Type B pancreatic cell (in vitro differentiated cells): ENCODE data around the gene PRKG1. TPM values are rescaled to one million over a fixed set of nuclear protein-coding genes. Genes with fewer than 3 reads are reported as not detected.

ENCODE experiments used
- DNase-seq: peaks from one replicate; pipeline ENCODE4 v3.0.0; 2021; ENCODE audit warnings: mixed read lengths; ENCODE audit not compliant: unreplicated experiment; ENCODE audit errors: extremely low spot score
- H3K27ac Mint-ChIP-seq: 2 replicates; pipeline ENCODE4 v1.8.0; 2021; ENCODE audit warnings: mild to moderate bottlenecking, mixed read lengths
- H3K27me3 Mint-ChIP-seq: 2 replicates; pipeline ENCODE4 v1.8.0; 2021; ENCODE audit warnings: mixed read lengths
- H3K36me3 Mint-ChIP-seq: 2 replicates; pipeline ENCODE4 v1.8.0; 2021; ENCODE audit warnings: mixed read lengths
- H3K4me1 Mint-ChIP-seq: one replicate; pipeline ENCODE4 v1.8.0; 2021; ENCODE audit warnings: mixed read lengths; ENCODE audit not compliant: unreplicated experiment
- H3K4me3 Mint-ChIP-seq: 2 replicates; pipeline ENCODE4 v1.8.0; 2021; ENCODE audit warnings: mild to moderate bottlenecking, mixed read lengths
- H3K9me3 Mint-ChIP-seq: 2 replicates; pipeline ENCODE4 v1.8.0; 2021; ENCODE audit warnings: mixed read lengths
- total RNA-seq: library from RNA; stranded (reverse); gene quantifications from 2 replicates; pipeline ENCODE4 v1.2.1, GENCODE V29; 2021; ENCODE audit warnings: low replicate concordance
- TF ChIP-seq, protein P1 (sequence below): fragments of 200-600 bp; sonication (generic); conservative IDR thresholded peaks from 2 replicates; pipeline ENCODE4 v1.5.0; 2021; ENCODE audit warnings: antibody characterized with exemption, mild to moderate bottlenecking

The PRKG1 gene
- total RNA-seq, 1 donor from 2014 or later, result 12.3 TPM

DNA sequence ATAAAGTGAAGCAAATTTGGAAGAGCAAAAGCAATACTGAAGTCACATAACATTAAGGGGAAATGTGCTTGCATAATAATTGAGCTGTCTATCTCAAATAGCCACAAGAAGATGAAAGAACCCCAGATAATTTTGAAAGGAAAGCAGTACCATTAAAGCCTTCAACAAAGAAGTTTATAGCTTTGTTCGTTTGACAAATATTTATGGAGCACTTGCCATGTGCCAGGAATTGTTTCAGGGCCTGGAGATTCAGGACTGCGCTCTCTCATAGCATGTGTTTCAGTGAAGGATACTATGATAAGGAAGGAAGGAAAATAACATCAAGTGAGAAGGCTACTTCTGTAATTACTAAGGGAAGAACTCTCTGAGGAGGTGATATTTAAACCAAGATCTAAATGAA lies 837.4 kb downstream of the PRKG1 start:
- TF ChIP-seq, protein P1, sequence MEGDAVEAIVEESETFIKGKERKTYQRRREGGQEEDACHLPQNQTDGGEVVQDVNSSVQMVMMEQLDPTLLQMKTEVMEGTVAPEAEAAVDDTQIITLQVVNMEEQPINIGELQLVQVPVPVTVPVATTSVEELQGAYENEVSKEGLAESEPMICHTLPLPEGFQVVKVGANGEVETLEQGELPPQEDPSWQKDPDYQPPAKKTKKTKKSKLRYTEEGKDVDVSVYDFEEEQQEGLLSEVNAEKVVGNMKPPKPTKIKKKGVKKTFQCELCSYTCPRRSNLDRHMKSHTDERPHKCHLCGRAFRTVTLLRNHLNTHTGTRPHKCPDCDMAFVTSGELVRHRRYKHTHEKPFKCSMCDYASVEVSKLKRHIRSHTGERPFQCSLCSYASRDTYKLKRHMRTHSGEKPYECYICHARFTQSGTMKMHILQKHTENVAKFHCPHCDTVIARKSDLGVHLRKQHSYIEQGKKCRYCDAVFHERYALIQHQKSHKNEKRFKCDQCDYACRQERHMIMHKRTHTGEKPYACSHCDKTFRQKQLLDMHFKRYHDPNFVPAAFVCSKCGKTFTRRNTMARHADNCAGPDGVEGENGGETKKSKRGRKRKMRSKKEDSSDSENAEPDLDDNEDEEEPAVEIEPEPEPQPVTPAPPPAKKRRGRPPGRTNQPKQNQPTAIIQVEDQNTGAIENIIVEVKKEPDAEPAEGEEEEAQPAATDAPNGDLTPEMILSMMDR, result no peak
- Mint-ChIP-seq H3K36me3 (no peaks in the 10 kb centered on the region), H3K9me3 (no peaks in the 10 kb centered on the region), H3K27ac (no peak overlapping the region), H3K4me3 (no peak overlapping the region), H3K27me3 (no peaks in the 10 kb centered on the region), H3K4me1 (peaks cover 4% of the 10 kb centered on the region)
- no peak for DNase-seq

DNA sequence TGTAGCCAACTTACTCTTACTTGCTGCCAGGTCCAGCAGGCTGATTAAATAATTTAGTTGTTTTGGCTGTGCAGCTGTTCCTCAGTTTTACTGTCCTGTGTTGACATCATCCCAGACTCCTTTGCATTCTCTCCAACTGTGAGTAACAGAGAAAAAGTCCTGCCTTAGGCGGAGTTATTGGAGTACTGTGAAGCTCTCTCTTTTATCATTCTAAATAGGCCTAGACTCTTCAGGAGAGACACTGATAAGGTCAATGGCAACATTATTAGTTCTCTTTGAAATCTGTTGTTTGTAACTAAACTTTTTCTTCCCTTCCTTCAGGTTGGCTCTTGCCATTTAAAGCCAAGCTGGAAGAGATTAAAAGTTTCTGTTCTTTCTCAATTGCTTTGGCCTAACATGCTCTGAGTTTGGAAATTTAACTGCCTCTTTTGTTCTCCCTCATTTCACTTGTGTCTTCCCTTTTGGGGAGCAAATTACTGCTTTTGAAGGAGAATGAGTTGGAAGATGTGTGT lies 840.8 kb downstream of the PRKG1 start:
- TF ChIP-seq, protein P1, result no peak
- H3K27me3 Mint-ChIP-seq, result no peaks in the 10 kb centered on the region
- H3K9me3 Mint-ChIP-seq, result no peaks in the 10 kb centered on the region
- H3K27ac Mint-ChIP-seq, result no peak overlapping the region
- no peaks in the 10 kb centered on the region for H3K36me3 Mint-ChIP-seq
- H3K4me3 Mint-ChIP-seq, result peak overlapping the region; percentile 26
- H3K4me1 Mint-ChIP-seq, result peaks cover 17% of the 10 kb centered on the region
- DNase-seq, result no peak

DNA sequence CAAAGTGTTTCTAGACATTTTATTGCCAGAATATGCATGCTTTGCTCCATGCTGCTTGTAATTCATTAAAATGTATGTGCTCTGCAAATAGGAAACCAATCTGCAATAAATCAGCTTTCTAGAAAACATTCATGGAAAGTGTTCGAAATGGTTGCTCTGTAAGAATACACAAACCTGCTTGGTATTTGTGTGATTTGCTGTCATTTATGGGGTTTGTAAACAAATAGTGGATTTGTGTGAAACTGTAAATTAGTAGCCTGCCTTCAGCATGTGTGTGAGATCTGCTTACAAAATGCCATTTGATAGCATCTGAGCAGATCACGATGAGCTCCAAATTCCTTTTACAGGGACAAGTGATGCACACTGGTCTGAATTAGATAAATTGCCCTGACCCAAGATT lies 844.2 kb downstream of the PRKG1 start:
- no peaks in the 10 kb centered on the region for H3K9me3 Mint-ChIP-seq
- H3K4me3 Mint-ChIP-seq, result no peak overlapping the region
- TF ChIP-seq, protein P1, result no peak
- no peak overlapping the region for H3K27ac Mint-ChIP-seq
- DNase-seq, result no peak
- H3K27me3 Mint-ChIP-seq, result no peaks in the 10 kb centered on the region
- H3K36me3 Mint-ChIP-seq, result no peaks in the 10 kb centered on the region
- H3K4me1 Mint-ChIP-seq, result peaks cover 17% of the 10 kb centered on the region

DNA sequence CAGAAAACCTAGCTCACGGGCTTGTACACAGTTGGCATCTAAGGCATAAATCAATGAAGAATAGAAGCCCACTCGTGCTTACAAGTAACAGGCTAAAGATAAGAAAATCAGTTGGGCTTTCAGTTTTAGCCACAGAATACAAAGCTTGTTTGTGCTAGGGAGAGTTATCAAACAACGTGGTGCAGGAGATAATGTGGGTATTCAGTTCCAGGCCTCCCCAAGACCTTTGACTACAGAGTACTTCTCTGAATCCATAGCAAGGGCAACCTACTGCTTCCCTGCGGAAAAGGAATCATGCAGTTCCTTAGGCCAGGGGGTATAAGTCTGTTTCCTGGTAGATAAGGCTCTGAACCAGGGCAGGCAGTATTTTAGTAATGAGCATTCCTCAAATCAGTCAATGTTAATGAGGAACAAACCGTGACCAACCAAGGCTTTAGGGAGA lies 844.6 kb downstream of the PRKG1 start:
- TF ChIP-seq, protein P1, result no peak
- Mint-ChIP-seq H3K9me3 (no peaks in the 10 kb centered on the region), H3K36me3 (no peaks in the 10 kb centered on the region), H3K27ac (no peak overlapping the region), H3K4me3 (no peak overlapping the region), H3K27me3 (no peaks in the 10 kb centered on the region), H3K4me1 (peaks cover 17% of the 10 kb centered on the region)
- no peak for DNase-seq

DNA sequence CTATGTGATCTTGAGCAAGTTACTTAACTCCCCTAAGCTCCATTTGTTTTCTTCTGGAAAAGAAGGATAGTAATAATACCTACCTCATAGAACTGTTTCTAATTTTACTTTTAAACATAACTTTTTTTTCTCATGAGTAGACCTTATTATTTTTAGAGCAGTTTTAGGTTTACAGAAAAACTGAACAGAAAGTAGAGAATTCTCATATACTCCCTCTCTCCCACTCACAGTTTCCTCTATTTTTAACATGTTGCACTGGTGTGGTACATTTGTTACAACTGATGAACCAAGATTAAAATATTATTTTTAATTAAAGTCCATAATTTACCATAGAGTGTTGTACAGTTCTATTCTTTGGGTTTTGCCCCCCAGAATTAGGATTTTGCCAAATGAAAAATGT lies 846.4 kb downstream of the PRKG1 start:
- Mint-ChIP-seq H3K9me3 (peaks cover 4% of the 10 kb centered on the region), H3K27me3 (no peaks in the 10 kb centered on the region), H3K27ac (no peak overlapping the region), H3K36me3 (no peaks in the 10 kb centered on the region), H3K4me1 (peaks cover 13% of the 10 kb centered on the region), H3K4me3 (no peak overlapping the region)
- TF ChIP-seq, protein P1, result no peak
- DNase-seq, result no peak

DNA sequence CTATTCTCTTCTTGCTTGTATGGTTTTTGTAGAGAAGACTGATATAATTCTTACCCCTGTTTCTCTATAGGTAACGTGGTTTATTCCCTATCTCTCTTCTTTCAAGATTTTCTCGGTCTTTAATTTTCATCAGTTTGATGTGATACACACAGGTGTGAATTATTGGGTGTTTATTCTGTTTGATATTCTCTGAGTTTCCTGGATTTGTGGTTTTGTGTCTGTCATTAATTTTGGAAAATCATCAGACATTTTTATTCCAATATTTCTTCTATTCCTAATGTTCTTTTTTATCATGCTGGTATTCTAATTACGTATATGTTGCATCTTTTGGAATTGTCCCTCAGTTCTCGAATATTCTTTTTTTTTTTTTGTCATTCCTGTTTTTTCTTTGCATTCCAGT lies 850.1 kb downstream of the PRKG1 start:
- Mint-ChIP-seq H3K27ac (no peak overlapping the region), H3K4me3 (no peak overlapping the region), H3K36me3 (no peaks in the 10 kb centered on the region), H3K4me1 (peaks cover 12% of the 10 kb centered on the region), H3K9me3 (peaks cover 4% of the 10 kb centered on the region), H3K27me3 (no peaks in the 10 kb centered on the region)
- no peak for DNase-seq
- TF ChIP-seq, protein P1, result no peak
